Measurements from ENCODE around the gene ASGR1.
"Not testable (repeated sequence)": the region's sequence is repeated elsewhere in the genome, so short reads cannot be mapped to it uniquely, and the experiment has no call there.

Gene ASGR1

GRCh38 chr17:7174603-7175326 lies 4.4 kb downstream of the ASGR1 start:
- TF ChIP-seq CTCF (IDR thresholded peaks at IDR 0.05; ENCODE audit: control insufficient read depth, insufficient read depth, low read depth, low read length, missing control alignments): no peak
- H3K4me3 ChIP-seq (ENCODE audit: control insufficient read depth, low read depth, low read length): no peak overlapping the region
- no peak for DNase-seq (ENCODE audit: low read depth)

DNA sequence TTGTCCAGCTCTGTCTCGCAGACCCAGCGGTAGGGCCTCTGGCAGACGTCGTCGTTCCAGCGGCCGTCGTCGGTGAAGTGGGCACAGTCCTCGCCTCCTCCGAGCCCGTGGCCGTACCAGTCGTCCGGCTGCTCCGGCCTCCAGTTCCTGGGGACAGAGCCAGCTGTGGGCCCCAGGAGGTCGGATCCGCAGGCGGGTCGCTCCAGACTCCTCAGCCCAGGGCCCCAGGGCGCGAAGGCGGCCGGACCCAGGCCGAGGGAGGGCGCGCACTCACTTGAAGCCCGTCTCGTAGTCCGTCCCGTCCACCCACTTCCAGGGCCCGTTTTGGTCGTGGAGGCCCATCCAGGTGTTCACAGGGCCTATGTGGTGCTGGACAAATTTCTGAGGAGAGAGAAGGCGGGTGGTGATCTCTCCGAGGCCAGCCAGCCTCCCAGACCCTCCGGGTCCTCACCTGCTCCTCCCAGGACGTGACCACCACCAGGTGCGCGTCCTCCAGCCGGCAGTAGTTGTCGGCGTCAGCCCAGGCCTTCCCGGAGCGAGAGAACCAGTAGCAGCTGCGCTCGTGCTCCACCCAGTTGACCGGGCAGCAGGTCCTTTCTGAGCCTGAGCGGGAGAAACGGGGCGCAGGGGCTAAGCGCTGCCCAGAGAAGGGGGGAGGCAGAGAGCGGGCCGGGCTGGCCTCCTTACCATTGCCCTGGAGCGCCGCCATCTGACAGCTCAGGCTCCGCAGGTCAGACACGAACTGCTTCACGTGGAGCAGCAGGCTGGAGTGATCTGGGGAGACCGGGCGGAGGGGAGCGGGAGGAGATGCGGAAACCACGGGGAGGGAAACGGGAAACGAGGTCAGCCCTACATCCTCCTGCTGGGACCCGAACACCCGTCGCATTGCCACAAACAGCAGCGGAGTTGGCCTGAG lies 5.2 kb downstream of the ASGR1 start:
- DNase-seq (ENCODE audit: low read depth): no peak
- no peak for TF ChIP-seq CTCF (IDR thresholded peaks at IDR 0.05; ENCODE audit: control insufficient read depth, insufficient read depth, low read depth, low read length, missing control alignments)
- no peak overlapping the region for H3K4me3 ChIP-seq (ENCODE audit: control insufficient read depth, low read depth, low read length)

GRCh38 chr17:7172522-7173191 lies 6.5 kb downstream of the ASGR1 start:
- not testable (repeated sequence) for DNase-seq (ENCODE audit: low read depth); H3K4me3 ChIP-seq (ENCODE audit: control insufficient read depth, low read depth, low read length)

DNA sequence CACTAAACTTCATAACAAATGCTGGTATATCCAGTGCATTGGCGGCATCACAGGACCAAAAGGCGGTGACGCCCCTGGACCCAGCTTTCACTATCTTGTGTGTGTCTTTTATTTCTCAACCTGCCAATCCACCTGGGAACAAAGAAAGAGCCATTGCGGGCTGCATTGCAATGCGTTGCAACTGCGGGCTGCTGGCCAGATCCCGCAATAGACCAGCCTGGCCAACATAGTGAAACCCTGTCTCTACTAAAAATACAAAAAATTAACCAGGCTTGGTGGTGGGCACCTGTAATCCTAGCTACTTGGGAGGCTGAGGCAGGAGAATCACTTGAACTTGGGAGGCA lies 9.6 kb downstream of the ASGR1 start:
- H3K4me3 ChIP-seq (ENCODE audit: control insufficient read depth, low read depth, low read length); DNase-seq (ENCODE audit: low read depth): not testable (repeated sequence)

GRCh38 chr17:7168841-7169564 lies 10.2 kb downstream of the ASGR1 start:
- not testable (repeated sequence) for DNase-seq (ENCODE audit: low read depth); H3K4me3 ChIP-seq (ENCODE audit: control insufficient read depth, low read depth, low read length)

- no peak for TF ChIP-seq CTCF (IDR thresholded peaks at IDR 0.05; ENCODE audit: control insufficient read depth, insufficient read depth, low read depth, low read length, missing control alignments)
- peak; percentile 13 for DNase-seq (ENCODE audit: low read depth)
- no peak overlapping the region for H3K4me3 ChIP-seq (ENCODE audit: control insufficient read depth, low read depth, low read length)
These were observed 11.3 kb downstream of the ASGR1 start for GRCh38 chr17:7167832-7168231.

- TF ChIP-seq CTCF (IDR thresholded peaks at IDR 0.05; ENCODE audit: control insufficient read depth, insufficient read depth, low read depth, low read length, missing control alignments): no peak
- DNase-seq (ENCODE audit: low read depth): no peak
These were observed 12.3 kb downstream of the ASGR1 start for GRCh38 chr17:7166873-7167272.

GRCh38 chr17:7159571-7159970 lies 19.6 kb downstream of the ASGR1 start:
- DNase-seq (ENCODE audit: low read depth); H3K4me3 ChIP-seq (ENCODE audit: control insufficient read depth, low read depth, low read length): not testable (repeated sequence)

More at GRCh38 chr17:7166873-7167272, 12.3 kb downstream of the ASGR1 start:
- H3K4me3 ChIP-seq (ENCODE audit: control insufficient read depth, low read depth, low read length): no peak overlapping the region

DNA sequence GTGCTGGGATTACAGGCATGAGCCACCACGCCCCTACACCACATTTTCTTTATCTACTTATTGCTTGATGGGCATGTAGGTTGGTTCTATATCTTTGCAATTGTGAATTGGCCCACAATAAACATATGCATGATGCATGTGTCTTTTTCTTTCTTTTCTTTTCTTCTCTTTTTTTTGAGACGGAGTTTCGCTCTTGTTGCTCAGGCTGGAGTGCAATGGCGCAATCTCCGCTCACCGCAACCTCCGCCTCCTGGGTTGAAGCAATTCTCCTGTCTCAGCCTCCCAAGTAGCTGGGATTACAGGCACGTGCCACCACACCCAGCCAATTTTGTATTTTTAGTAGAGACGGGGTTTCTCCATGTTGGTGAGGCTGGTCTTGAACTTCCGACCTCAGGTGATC lies 20.7 kb downstream of the ASGR1 start:
- not testable (repeated sequence) for H3K4me3 ChIP-seq (ENCODE audit: control insufficient read depth, low read depth, low read length); DNase-seq (ENCODE audit: low read depth)

All from AG09309 (cell line).